Endodermal cell (in vitro differentiated cells): Measurements from ENCODE around the gene CALCOCO1. TPM values are rescaled to one million over a fixed set of nuclear protein-coding genes. Genes with fewer than 3 reads are reported as not detected.

Experiments used
- DNase-seq: peaks from one replicate; pipeline ENCODE4 v3.0.0-alpha.2; 2017
- H3K27ac ChIP-seq: 2 replicates; pipeline ENCODE4 v1.5.1; 2013; ENCODE audit warnings: mild to moderate bottlenecking, low read depth, low read length, moderate library complexity
- H3K27me3 ChIP-seq: 2 replicates; pipeline ENCODE4 v1.6.1; 2013; ENCODE audit warnings: mild to moderate bottlenecking, low read length, moderate library complexity; ENCODE audit not compliant: insufficient read depth, control insufficient read depth, poor library complexity, severe bottlenecking
- H3K36me3 ChIP-seq: 2 replicates; pipeline ENCODE4 v1.7.0; 2013; ENCODE audit warnings: mild to moderate bottlenecking, low read length, moderate library complexity; ENCODE audit not compliant: control insufficient read depth, insufficient read depth
- H3K4me1 ChIP-seq: one replicate; pipeline ENCODE4 v1.7.0; 2013; ENCODE audit warnings: low read length; ENCODE audit not compliant: control insufficient read depth, insufficient read depth
- H3K4me3 ChIP-seq: 2 replicates; pipeline ENCODE4 v1.5.1; 2013; ENCODE audit warnings: mild to moderate bottlenecking, low read length, moderate library complexity
- H3K9ac ChIP-seq: 2 replicates; pipeline ENCODE4 v1.6.1; 2013; ENCODE audit warnings: mild to moderate bottlenecking, low read length, moderate library complexity; ENCODE audit not compliant: poor library complexity, severe bottlenecking; ENCODE audit errors: extremely low read depth
- H3K9me3 ChIP-seq: 2 replicates; pipeline ENCODE4 v1.6.1; 2013; ENCODE audit warnings: mild to moderate bottlenecking, low read length, moderate library complexity; ENCODE audit not compliant: control insufficient read depth
- H3K27ac Mint-ChIP-seq: 2 replicates; pipeline ENCODE4 v1.8.0; 2020; ENCODE audit warnings: mixed read lengths
- H3K27me3 Mint-ChIP-seq: 2 replicates; pipeline ENCODE4 v1.8.0; 2021; ENCODE audit warnings: mild to moderate bottlenecking, mixed read lengths; ENCODE audit not compliant: insufficient read depth
- H3K36me3 Mint-ChIP-seq: 2 replicates; pipeline ENCODE4 v1.8.0; 2020; ENCODE audit warnings: low read depth, mixed read lengths
- H3K4me1 Mint-ChIP-seq: 2 replicates; pipeline ENCODE4 v1.8.0; 2020; ENCODE audit warnings: mixed read lengths
- H3K4me3 Mint-ChIP-seq: 2 replicates; pipeline ENCODE4 v1.8.0; 2020; ENCODE audit warnings: mild to moderate bottlenecking, moderate library complexity, mixed read lengths
- H3K9me3 Mint-ChIP-seq: 2 replicates; pipeline ENCODE4 v1.8.0; 2020; ENCODE audit warnings: mild to moderate bottlenecking, mixed read lengths
- WGBS, 2 experiments: methylation state at CpG; one replicate each; pipeline versions ENCODE4 v1.1.5 to v1.1.7; 2013; ENCODE audit warnings: missing lambda C conversion rate in 2 of 2, mixed read lengths in 1 of 2; ENCODE audit not compliant: insufficient coverage in 1 of 2, insufficient read length in 1 of 2; 5-methylcytosine and 5-hydroxymethylcytosine counted together
- total RNA-seq, 2 donors: library from RNA; stranded (reverse); fragmentation: NEBNext Ultra II Directional in 1 of 2; extraction: Animal tissue kit (Norgen Biotek cat#: 25700) in 1 of 2; gene quantifications; 2 replicates in 1 of 2; 3 replicates in 1 of 2; pipeline ENCODE4 v1.2.1, GENCODE V29; 2021
- TF ChIP-seq, protein P1 (sequence below): fragments of 200-600 bp; sonication (generic); conservative IDR thresholded peaks from 2 replicates; pipeline ENCODE4 v1.5.0; 2021; ENCODE audit warnings: antibody characterized with exemption, mild to moderate bottlenecking

CALCOCO1 gene
- total RNA-seq, 2 donors from 2014 or later, result 41.4 to 45.7 TPM

DNA sequence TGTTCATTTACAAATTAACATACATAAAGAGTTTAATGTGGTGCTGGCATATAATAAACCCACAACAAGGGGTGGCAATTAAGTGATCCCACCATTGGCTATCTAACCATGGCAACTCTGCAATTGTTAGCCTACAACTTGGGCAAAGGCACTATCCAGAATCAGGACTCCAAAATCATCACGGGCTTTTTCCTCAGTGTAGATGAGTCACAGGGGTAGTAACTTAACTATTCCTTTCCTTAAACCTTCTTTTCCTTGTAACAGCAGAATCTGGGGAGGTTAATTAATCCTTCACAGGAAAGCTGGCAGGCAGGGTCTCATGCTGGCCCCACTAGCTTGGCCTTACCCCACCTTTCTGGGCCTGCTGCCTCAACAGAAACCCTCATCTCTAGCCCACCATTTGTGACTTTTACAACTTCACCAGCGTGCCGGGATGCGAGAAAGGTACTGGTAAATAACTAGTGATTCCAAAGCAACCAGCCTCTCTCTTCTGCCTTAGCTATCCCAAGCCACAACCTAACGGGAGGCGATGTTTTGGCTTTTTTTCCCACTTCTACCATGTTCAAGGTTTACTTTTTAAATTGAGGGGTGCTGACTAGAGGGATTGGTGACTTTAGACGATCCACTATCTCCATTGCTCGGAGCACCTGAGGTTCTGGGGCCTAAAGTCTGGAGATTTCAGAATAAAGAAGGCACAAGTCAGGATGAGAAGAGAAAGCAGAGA, 52.1 kb downstream of the CALCOCO1 start:
- DNase-seq, result no peak
- H3K36me3 ChIP-seq, result peaks cover 31% of the 10 kb centered on the region
- H3K9ac ChIP-seq, result peak overlapping the region; percentile 81
- Mint-ChIP-seq H3K9me3 (no peaks in the 10 kb centered on the region), H3K4me3 (peak overlapping the region; percentile 92), H3K36me3 (peaks cover 36% of the 10 kb centered on the region), H3K4me1 (peaks cover 26% of the 10 kb centered on the region), H3K27ac (peak overlapping the region; percentile 99), H3K27me3 (peaks cover 16% of the 10 kb centered on the region)
- TF ChIP-seq, protein P1, sequence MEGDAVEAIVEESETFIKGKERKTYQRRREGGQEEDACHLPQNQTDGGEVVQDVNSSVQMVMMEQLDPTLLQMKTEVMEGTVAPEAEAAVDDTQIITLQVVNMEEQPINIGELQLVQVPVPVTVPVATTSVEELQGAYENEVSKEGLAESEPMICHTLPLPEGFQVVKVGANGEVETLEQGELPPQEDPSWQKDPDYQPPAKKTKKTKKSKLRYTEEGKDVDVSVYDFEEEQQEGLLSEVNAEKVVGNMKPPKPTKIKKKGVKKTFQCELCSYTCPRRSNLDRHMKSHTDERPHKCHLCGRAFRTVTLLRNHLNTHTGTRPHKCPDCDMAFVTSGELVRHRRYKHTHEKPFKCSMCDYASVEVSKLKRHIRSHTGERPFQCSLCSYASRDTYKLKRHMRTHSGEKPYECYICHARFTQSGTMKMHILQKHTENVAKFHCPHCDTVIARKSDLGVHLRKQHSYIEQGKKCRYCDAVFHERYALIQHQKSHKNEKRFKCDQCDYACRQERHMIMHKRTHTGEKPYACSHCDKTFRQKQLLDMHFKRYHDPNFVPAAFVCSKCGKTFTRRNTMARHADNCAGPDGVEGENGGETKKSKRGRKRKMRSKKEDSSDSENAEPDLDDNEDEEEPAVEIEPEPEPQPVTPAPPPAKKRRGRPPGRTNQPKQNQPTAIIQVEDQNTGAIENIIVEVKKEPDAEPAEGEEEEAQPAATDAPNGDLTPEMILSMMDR, result no peak
- H3K4me1 ChIP-seq, result peaks cover 4% of the 10 kb centered on the region
- H3K27ac ChIP-seq, result peak overlapping the region; percentile 82
- no peaks in the 10 kb centered on the region for H3K9me3 ChIP-seq
- no peaks in the 10 kb centered on the region for H3K27me3 ChIP-seq
- peak overlapping the region; percentile 91 for H3K4me3 ChIP-seq
- WGBS, 2 experiments, result 54 to 66% methylated on average over 6 to 8 of the region's 8 CpGs

DNA sequence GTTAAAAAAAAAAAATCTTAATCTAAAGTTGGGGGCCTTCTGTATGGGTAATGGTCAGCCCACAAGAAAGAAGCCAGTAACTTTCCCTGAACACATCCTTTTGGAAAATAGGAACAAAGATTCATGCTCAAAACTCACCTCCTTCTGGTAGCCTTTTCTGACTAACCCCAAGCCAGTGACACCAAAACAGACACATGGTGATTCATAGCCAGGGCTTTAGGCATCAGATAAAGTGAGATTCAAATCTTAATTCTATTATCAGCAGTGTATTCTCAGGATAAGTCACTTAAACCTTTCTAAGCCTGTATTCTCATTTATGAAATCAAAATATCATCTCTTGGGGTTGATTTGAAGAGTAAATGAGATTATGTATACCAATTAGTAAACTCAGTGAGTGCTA, 56.3 kb downstream of the CALCOCO1 start:
- Histone ChIP-seq H3K9ac (no peak overlapping the region), H3K27ac (no peak overlapping the region), H3K4me1 (no peaks in the 10 kb centered on the region), H3K27me3 (no peaks in the 10 kb centered on the region), H3K9me3 (no peaks in the 10 kb centered on the region), H3K4me3 (no peak overlapping the region), H3K36me3 (peaks cover 64% of the 10 kb centered on the region)
- TF ChIP-seq, protein P1, result no peak
- no peak overlapping the region for H3K4me3 Mint-ChIP-seq
- H3K27me3 Mint-ChIP-seq, result no peaks in the 10 kb centered on the region
- no peak overlapping the region for H3K27ac Mint-ChIP-seq
- H3K36me3 Mint-ChIP-seq, result peaks cover 69% of the 10 kb centered on the region
- H3K4me1 Mint-ChIP-seq, result peaks cover 8% of the 10 kb centered on the region
- no peaks in the 10 kb centered on the region for H3K9me3 Mint-ChIP-seq
- DNase-seq, result no peak

DNA sequence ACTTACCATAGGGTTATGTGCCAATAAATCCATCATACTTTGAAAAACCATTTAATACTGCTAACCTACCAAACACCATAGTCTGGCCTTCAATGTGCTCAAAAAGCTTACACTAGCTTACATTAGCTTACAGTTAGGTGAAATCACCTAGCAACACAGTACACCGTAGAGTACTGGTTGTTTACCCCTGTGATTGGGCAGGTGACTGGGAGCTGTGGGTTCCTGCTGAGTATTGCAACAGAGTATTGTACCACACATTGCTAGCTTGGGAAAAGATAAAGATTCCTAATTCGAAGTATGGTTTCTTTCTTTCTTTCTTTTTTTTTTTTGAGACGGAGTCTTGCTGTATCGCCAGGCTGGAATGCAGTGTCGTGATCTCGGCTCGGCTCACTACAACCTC, 56.9 kb downstream of the CALCOCO1 start:
- H3K4me3 Mint-ChIP-seq, result no peak overlapping the region
- no peak overlapping the region for H3K27ac Mint-ChIP-seq

More for the DNA sequence above, 56.9 kb downstream of the CALCOCO1 start:
- H3K27me3 Mint-ChIP-seq, result no peaks in the 10 kb centered on the region
- Histone ChIP-seq H3K27ac (no peak overlapping the region), H3K27me3 (no peaks in the 10 kb centered on the region), H3K36me3 (peaks cover 70% of the 10 kb centered on the region), H3K4me1 (no peaks in the 10 kb centered on the region), H3K9me3 (no peaks in the 10 kb centered on the region), H3K4me3 (no peak overlapping the region), H3K9ac (no peak overlapping the region)
- no peak for DNase-seq
- 86 to 95% methylated on average over 6 to 7 of the region's 7 CpGs for WGBS, 2 experiments
- TF ChIP-seq, protein P1, result no peak
- peaks cover 76% of the 10 kb centered on the region for H3K36me3 Mint-ChIP-seq
- no peaks in the 10 kb centered on the region for H3K9me3 Mint-ChIP-seq
- peaks cover 5% of the 10 kb centered on the region for H3K4me1 Mint-ChIP-seq
